ENCODE data around the gene DOK5.
A peak's percentile ranks its signal among the peaks of the same experiment; 100 is the strongest.
"Not testable (repeated sequence)": the region's sequence is repeated elsewhere in the genome, so short reads cannot be mapped to it uniquely, and the experiment has no call there.

Gene DOK5

DNA sequence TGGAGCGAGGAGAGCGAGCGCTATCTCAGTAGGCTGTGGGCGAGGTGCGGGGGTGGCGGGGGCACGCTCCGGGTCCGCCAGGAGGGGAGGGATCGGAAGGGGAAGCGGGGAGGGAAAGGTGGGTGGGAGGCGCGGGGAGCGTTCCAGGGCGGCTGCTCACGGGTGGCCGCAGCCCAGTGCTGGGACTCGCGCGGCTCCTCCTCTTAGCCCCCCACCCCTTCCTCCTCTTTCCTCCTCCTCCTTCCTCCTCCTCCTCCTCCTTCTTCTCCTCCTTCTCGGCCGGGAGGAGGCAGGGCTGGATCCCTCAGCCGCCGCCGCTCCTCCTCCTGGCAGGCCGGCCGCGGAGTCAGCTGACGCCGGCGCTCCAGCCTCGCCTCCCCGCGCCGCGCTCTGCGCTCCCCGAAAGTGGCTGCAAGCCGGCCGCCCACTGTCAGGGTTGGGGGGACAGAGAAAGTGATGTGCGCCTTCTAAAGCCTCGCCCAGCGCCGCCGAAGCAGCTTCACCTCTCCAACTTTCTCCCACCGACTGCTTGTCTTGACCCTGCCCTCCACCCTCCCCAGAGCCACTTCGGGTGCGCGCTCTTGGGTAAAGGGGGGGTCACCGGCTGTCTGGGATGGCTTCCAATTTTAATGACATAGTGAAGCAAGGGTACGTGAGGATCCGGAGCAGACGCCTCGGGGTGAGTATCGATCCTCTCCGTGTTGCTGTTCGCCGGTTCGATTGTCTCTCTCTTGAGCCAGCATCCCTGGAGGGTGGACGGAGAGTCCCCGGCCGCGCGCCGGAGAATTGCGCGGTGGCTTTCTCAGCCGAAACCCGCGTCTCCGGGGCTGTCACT, at the start of gene DOK5:
DOK5 (plus strand) TSS at position 260 of the 835 bp plus-strand sequence; CDS start at position 614, 354 bp downstream.
- DNase-seq (ENCODE audit: low read depth), result no peak
- H3K4me3 ChIP-seq (ENCODE audit: low read depth, low read length), result peak within 1 kb of the TSS; percentile 65

DNA sequence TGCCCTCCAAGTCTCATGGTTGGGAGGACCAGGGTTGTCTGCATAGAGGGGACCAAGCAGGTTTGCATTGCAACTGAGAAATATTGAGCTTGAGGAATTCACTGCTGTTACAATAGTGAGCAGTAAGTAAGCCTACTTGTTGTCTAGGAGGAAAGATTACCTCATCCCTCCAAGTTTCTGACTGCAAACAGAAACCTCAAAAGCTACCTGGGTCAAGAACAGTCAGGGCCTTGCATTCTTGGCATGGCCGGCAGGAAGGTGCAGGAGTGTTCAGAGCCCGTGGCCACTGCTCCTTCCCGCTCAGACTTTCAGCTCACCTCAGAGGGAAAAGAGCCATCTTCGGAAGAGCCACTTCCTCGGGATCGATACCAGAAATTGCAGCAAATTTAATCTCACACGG, 46.0 kb upstream of the DOK5 start:
- DNase-seq (ENCODE audit: low read depth), result no peak

DNA sequence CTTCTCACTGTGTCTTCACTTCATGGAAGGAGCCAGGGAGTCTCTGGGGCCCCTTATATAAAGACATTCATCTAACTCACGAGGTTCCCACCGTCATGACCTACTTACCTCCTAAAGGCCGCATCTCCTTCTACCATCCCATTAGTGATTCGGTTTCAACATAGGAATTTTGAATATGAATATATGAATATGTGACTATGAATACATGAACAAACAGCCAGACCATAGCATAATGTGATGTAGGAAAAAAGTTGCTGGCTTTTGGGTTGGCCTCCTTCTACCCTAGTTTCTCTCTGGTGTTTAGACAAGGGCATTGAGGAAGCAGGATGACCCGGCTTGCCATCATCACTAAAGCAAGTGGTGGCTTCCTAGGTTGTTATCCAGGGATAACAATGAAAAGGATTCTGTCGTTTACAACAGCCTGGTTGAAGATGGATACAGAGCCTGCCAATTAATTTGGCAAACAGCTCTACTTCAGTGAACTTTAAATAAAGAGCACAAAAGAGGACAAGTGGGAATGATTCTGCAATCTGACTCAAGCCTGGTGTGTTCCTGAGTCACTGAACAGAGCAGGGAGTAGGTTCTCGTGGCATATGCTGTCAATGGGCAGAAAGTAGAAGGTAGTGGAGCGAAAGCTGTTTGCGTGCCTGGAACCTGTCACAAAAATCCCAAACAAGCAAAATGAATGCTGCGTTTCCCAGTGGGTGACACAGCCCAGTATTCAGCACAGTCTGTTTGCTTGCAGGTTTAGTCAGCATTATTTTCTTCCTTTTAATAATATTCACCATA, 44.0 kb upstream of the DOK5 start:
- DNase-seq (ENCODE audit: low read depth), result no peak
- H3K4me3 ChIP-seq (ENCODE audit: low read depth, low read length), result no peak overlapping the region

More for the DNA sequence above, 46.0 kb upstream of the DOK5 start:
- no peak overlapping the region for H3K4me3 ChIP-seq (ENCODE audit: low read depth, low read length)

DNA sequence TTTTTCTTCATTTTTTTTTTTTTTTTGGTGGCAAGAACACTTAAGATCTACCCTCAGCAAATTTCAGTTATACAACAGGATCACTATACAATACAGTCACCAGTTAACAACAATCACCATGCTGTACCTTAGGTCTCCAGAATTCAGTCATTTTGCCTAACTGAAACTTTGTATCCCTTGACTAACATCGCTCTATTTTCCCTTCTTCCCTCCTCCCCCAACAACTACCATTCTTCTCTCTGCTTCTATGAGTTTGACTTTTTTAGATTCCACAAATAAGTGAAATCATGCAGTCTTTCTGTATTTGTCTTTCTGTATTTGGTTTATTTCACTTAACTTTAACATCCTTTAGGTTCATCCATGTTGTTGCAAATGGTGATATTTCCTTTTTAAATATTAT, 42.4 kb upstream of the DOK5 start:
- H3K4me3 ChIP-seq (ENCODE audit: low read depth, low read length), result no peak overlapping the region
- no peak for DNase-seq (ENCODE audit: low read depth)

DNA sequence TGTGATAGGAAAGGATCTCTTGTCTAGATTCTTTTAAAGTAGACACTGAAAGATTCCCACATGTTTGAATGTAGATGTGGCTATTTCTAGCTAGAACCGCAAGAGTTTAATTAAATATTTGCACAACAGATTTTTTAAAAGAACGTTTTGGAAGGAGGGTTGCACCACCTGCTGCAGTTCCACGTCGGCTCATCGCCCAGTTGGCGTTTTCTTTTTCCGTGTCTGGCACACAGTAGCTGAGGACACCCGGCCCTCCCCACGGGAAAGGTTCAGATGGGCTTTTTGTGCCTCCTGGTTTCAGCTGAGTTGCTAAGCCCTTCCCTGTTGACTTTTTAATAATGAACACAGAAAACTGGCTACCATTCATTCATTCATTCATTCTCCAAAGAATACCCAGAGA, 41.8 kb upstream of the DOK5 start:
- no peak overlapping the region for H3K4me3 ChIP-seq (ENCODE audit: low read depth, low read length)
- DNase-seq (ENCODE audit: low read depth), result no peak

DNA sequence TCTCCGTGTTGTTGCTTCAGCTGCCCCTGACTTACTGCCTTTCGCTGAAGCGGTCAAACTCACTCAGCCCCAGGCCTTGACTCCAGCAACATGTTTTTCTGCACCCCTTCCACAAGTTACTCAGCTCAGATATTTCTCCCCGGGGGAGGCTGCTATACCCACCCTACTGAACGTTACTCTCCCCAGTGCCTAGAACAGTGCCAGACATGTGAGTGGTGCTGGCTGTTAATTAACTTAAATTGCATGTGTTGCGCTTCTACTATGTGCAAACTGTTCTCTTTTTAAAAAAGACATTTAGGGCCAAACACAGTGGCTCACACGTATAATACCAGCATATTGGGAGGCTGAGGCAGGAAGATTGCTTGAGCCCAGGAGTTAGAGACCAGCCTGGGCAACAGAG, 41.2 kb upstream of the DOK5 start:
- no peak for DNase-seq (ENCODE audit: low read depth)
- no peak overlapping the region for H3K4me3 ChIP-seq (ENCODE audit: low read depth, low read length)

DNA sequence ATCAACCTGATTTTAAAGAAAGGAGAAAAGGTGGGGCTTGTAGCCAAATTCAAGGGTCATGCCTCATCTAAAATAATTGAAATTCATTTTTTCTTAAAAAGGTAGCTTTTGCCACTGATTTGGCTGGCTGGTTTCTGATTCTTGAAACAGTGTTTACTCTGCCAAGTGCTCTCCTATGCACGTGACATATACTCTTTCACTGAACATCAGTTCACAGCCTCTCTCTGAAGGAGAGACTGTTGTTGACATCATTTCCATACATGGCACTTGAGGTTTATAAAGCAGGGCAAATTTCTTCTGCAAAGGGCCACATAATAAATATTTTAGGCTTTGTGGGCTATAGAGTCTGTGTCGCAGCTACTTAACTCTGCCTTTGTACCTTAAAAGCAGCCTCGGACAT, 40.4 kb upstream of the DOK5 start:
- DNase-seq (ENCODE audit: low read depth), result no peak
- no peak overlapping the region for H3K4me3 ChIP-seq (ENCODE audit: low read depth, low read length)

DNA sequence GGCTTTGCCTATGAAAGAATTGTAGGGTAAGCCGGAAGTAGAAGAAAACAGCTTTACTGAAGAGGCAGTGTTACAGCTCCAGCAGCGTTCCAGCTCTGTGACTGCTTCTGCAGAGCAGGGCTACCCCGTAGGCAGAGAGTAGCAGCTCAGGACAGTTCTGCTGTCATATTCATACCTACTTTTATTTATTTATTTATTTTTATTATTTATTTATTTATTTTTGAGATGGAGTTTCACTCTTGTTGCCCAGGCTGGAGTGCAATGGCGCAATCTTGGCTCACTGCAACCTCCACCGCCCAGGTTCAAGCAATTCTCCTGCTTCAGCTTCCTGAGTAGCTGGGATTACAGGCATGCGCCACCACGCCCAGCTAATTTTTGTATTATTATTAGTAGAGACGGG, 39.0 kb upstream of the DOK5 start:
- DNase-seq (ENCODE audit: low read depth); H3K4me3 ChIP-seq (ENCODE audit: low read depth, low read length): not testable (repeated sequence)

DNA sequence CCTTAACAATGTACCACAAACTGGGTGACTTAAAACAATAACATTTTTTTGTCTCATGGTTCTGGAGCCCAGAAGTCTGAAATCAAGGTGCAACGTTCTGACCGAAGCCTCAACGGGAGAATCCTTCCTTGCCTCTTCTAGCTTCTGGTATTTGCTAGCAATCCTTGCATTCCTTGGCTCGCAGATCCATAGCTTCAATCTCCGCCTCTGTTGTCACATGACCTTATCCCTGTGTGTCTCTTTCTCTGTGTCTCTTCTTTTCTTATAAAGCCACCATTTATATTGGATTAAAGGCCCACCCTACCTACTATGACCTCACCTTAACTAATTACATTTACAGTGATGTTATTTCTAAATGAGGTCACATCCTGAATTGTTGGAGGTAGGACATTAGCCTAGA, 37.2 kb upstream of the DOK5 start:
- no peak for DNase-seq (ENCODE audit: low read depth)

DNA sequence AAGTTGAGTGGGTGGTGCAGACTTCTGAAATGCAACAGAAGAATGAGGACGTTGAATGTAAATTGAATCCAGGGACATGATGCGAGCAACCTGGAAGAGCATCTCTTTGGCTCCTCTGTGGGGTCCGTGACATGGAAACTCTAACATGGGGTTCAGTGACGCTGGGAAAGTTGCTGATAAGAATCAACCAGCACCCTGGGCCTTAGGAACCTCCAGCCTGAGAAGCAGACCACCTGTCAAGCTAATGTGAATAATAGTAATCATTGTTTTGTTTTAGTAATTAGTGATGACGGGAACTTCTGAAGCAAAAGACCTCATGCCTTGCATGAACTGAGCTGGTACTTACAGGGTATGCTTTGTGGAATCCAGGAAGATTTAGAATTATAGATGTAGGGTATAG, 25.2 kb upstream of the DOK5 start:
- no peak overlapping the region for H3K4me3 ChIP-seq (ENCODE audit: low read depth, low read length)
- DNase-seq (ENCODE audit: low read depth), result no peak

More for the DNA sequence above, 37.2 kb upstream of the DOK5 start:
- no peak overlapping the region for H3K4me3 ChIP-seq (ENCODE audit: low read depth, low read length)

DNA sequence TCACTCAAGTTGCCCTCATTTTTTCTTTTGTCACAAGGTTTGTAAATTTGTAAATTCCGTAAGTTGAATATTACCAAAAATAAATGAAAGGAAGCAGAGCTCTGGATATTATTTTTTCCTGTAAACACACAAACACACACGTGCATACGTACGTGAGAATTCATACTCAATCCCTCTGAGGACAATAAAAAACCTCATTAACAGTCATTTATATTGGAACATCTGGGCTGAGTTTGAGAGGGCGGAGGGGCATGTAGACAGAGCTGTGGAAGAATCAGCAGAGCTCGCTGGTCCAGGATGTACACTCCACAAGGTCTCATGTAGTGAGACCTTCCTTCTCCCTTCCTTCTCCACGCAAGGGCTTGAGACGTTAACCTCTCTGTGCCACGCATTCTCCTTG, 24.2 kb upstream of the DOK5 start:
- H3K4me3 ChIP-seq (ENCODE audit: low read depth, low read length), result no peak overlapping the region
- no peak for DNase-seq (ENCODE audit: low read depth)

DNA sequence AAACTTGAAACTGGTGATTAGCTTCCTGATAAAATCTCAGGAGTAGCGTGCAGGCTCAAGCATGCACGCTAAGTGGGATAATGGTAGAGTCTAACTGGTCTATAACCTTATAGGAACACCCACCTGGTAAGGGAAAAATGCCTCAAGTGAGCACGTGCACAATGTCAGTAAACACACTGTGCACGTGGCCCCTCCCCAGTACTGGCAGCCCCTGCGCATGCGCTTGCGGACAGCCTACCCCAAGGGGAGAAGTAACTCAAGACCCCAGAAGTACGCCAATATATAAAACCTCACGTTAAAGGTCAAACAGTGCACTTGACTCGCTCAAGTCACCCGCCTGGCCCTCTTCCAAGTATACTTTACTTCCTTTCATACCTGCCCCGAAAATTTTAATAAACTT, 23.1 kb upstream of the DOK5 start:
- no peak for DNase-seq (ENCODE audit: low read depth)

DNA sequence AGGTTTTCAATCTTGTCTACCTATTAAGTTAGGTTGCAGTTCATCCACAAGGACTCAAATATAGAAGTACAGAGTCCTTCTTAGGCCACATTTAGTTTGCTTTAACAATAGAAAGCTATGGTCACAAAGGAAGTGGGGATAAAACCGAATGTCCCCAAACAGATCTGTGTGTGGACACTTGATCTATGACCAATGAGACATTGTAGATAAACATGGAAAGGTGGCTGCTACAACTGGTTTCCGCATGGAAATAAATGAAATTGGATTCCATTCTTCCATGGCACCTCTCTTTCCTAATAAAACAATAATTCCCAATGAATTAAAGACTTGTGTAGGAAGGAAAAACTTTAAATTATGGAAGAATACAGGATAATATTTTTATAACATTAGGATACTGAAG, 20.4 kb upstream of the DOK5 start:
- no peak for DNase-seq (ENCODE audit: low read depth)
- no peak overlapping the region for H3K4me3 ChIP-seq (ENCODE audit: low read depth, low read length)

More for the DNA sequence above, 23.1 kb upstream of the DOK5 start:
- H3K4me3 ChIP-seq (ENCODE audit: low read depth, low read length), result no peak overlapping the region

DNA sequence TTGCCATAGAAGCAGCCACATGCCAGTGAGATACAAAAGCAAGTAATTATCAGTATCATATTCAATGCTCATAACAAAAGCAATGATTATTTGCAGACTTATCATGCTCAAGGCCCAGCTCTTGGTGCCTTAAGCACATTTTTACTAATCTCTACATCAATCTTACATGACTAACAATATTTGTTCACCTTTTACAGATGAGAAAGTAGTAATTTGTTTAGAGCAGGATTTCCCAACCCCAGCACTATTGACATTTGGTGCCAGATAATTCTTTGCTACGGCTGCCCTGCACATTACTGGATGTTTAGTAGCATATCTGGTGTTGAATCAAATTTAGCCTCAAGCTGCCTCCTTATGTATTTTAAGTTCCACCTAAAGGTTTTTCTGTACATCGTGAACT, 19.0 kb upstream of the DOK5 start:
- no peak overlapping the region for H3K4me3 ChIP-seq (ENCODE audit: low read depth, low read length)
- no peak for DNase-seq (ENCODE audit: low read depth)

DNA sequence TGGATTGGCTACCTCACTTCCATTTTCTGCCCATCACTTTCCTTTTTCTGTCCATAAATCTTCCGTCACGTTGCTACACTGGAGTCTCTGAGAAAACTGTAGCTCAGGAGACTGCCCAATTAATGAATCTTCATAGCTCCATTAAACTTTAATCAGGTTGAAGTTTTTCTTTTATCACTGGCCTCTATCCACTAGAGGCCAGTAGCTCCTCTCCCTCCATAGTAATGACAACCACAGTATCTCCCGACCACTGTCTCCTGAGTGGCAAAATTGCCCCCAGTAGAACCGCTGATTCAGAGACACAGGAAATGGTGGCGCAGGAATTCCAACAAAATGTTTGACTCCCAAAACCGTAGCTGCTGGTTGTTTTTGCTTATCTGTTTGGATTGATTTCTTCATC, 18.4 kb upstream of the DOK5 start:
- DNase-seq (ENCODE audit: low read depth), result no peak
- H3K4me3 ChIP-seq (ENCODE audit: low read depth, low read length), result no peak overlapping the region

DNA sequence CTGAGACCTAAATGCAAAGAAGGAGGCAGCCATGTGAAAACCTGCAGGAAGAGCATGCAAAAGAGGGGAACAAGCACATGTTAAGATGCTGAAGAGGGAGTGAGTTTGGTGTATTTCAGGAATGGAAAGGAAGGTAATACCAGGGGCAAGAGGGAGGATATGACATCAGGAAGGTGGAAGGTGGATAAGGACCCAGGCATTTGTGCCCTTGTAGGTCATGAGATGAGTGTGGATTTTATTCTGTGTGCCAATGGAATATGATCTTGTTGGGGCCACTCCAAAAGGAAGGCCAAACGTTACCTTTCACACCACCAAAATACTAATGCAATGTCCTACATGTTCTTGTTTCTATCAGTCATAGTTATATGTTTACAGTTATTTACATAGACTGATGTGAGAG, 17.2 kb upstream of the DOK5 start:
- no peak overlapping the region for H3K4me3 ChIP-seq (ENCODE audit: low read depth, low read length)
- no peak for DNase-seq (ENCODE audit: low read depth)

DNA sequence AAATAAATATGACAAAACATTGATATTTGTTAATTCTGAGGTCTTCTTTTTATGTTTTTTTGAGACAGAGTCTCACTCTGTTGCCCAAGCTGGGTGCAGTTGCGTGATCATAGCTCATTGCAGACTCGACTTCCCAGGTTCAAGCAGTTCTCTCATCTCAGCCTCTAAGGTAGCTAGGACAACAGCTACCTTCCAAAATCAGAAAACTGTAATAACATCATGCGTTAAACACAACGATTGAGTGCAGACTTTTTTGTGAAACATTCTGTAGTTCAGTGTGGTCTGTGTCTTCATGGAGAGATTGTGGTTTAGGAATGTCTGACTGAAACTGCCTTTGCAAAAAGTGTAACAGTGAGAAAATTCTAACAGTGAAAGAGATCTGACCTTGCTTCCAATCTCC, 16.1 kb upstream of the DOK5 start:
- DNase-seq (ENCODE audit: low read depth), result no peak

DNA sequence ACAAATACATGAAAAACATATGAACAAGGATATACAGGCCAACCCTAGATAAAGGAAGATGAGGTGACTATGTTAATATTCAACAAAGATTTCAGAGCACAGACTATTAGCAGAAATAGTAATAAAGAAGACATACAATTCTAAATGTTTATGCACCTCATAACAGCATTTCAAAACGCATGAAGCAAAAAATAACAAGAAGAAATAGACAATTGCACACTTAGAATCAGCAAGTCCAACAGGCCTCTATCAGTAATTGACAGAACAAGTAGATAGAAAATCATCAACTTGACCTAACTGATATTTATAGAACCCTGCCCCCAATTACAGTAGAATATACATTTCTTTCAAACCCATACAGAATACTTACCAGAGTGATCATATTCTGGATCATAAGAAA, 11.4 kb upstream of the DOK5 start:
- DNase-seq (ENCODE audit: low read depth), result no peak
- H3K4me3 ChIP-seq (ENCODE audit: low read depth, low read length), result no peak overlapping the region

More for the DNA sequence above, 16.1 kb upstream of the DOK5 start:
- no peak overlapping the region for H3K4me3 ChIP-seq (ENCODE audit: low read depth, low read length)

DNA sequence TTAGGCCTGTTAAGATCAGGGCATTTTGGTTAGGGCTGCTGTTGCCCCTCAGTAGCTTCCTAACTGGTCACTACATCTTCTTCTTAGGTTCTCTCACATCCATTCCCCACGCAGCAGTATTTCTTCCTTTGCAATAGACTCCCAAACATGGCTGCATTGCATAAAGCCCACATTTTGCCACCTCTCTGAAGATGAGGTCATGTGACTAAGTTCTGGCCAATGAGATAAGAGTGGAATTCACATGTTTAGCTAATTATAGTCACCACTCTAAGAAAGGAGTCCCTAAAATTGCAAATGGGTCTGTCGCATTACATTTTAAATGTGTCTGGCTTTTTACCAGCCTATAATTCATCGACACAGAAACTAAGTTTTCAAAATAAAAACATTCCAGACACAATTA, 9.3 kb upstream of the DOK5 start:
- no peak for DNase-seq (ENCODE audit: low read depth)
- no peak overlapping the region for H3K4me3 ChIP-seq (ENCODE audit: low read depth, low read length)

DNA sequence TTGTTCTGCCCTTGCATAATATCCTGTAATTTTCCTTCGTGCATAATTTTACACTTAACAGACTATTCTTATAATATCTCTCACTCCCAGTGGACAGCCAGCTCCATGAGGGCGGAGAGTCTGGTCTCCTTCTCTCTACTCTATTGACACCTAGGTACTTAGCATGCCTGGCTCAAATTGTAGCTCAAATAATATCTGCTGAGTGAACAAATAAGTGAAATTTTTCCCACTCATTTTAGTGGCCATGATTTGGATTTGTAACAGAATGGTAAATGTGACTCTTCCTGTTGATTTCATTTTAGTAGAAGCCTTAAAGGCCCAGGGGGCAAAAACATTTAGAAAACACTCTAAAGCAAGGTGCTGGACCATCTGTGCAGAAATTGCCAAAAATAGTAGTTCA, 7.8 kb upstream of the DOK5 start:
- no peak for DNase-seq (ENCODE audit: low read depth)
- H3K4me3 ChIP-seq (ENCODE audit: low read depth, low read length), result no peak overlapping the region

DNA sequence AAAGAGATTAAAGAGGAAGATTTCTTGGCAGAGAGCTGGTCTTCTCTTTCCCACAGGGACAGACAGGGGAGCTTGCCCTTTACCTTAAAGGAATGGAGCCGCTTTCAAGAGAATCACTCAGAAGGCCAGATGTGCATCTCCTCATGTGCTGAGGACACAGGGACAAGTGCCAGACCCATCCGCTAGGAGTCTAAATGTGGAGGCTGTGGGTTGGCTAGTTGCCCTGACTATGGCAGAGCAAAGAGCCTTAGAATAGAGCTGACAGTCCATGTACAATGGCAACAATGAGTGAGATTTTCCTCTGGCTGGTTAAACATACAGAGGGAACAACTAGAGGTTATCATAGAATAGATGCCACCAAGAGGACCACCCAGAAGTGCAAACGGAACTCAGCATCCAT, 7.3 kb upstream of the DOK5 start:
- DNase-seq (ENCODE audit: low read depth), result no peak
- no peak overlapping the region for H3K4me3 ChIP-seq (ENCODE audit: low read depth, low read length)
